Natural killer cell (primary cell): Measurements from ENCODE around the gene TMEM114. TPM values are rescaled to one million over a fixed set of nuclear protein-coding genes. Genes with fewer than 3 reads are reported as not detected.

Experiments used
- ATAC-seq, 3 donors: fragments of 150-1000 bp in 2 of 3; fragments of 200-7000 bp in 1 of 3; cut with Tn5 transposase; 1 replicate in 1 of 3; 2 replicates in 2 of 3; pipeline ENCODE4 v1.10.0; 2021; ENCODE audit warnings: mild to moderate bottlenecking in 2 of 3, moderate library complexity in 2 of 3
- DNase-seq, 2 donors: peaks; one replicate each; pipeline versions ENCODE4 v3.0.0 to v3.0.0-alpha.2; 2013 to 2021; ENCODE audit warnings: mixed read lengths in 1 of 2
- H3K27ac ChIP-seq: one replicate; pipeline ENCODE4 v1.5.1; 2013; ENCODE audit warnings: mild to moderate bottlenecking, low read length
- H3K27me3 ChIP-seq: one replicate; pipeline ENCODE4 v1.6.1; 2013; ENCODE audit warnings: low read length; ENCODE audit not compliant: control insufficient read depth, insufficient read depth
- H3K36me3 ChIP-seq: one replicate; pipeline ENCODE4 v1.6.1; 2013; ENCODE audit warnings: low read length; ENCODE audit not compliant: control insufficient read depth, insufficient read depth
- H3K4me1 ChIP-seq: one replicate; pipeline ENCODE4 v1.6.1; 2013; ENCODE audit warnings: low read length; ENCODE audit not compliant: control insufficient read depth, insufficient read depth
- H3K4me3 ChIP-seq: one replicate; pipeline ENCODE4 v1.5.1; 2013; ENCODE audit warnings: low read length
- H3K9me3 ChIP-seq: one replicate; pipeline ENCODE4 v1.6.1; 2013; ENCODE audit warnings: low read length; ENCODE audit not compliant: control insufficient read depth, insufficient read depth
- H3K27ac Mint-ChIP-seq, 2 donors: one replicate each; pipeline ENCODE4 v1.8.0; 2022; ENCODE audit warnings: mild to moderate bottlenecking in 2 of 2, mixed read lengths in 2 of 2, moderate library complexity in 1 of 2
- H3K27me3 Mint-ChIP-seq, 2 donors: one replicate each; pipeline ENCODE4 v1.8.0; 2022; ENCODE audit warnings: low read depth in 2 of 2, mixed read lengths in 2 of 2
- H3K36me3 Mint-ChIP-seq: one replicate; pipeline ENCODE4 v1.8.0; 2022; ENCODE audit warnings: mixed read lengths
- H3K4me1 Mint-ChIP-seq, 2 donors: one replicate each; pipeline ENCODE4 v1.8.0; 2022; ENCODE audit warnings: mixed read lengths in 2 of 2
- H3K4me3 Mint-ChIP-seq: one replicate; pipeline ENCODE4 v1.8.0; 2022; ENCODE audit warnings: mild to moderate bottlenecking, moderate library complexity, mixed read lengths
- H3K9me3 Mint-ChIP-seq, 2 donors: one replicate each; pipeline ENCODE4 v1.8.0; 2022; ENCODE audit warnings: mixed read lengths in 2 of 2
- WGBS: methylation state at CpG from one replicate; pipeline ENCODE4 v1.1.7; 2013; ENCODE audit warnings: missing lambda C conversion rate; ENCODE audit not compliant: insufficient coverage; 5-methylcytosine and 5-hydroxymethylcytosine counted together
- intact Hi-C: fragments of 100-400 bp; cut with micrococcal nuclease; formaldehyde crosslinking; loops from one replicate; pipeline ENCODE4 v1.14.2; 2022
- total RNA-seq, 4 donors: library from RNA; stranded (reverse); fragments of 120-200 nt in 1 of 4; gene quantifications; one replicate each; pipeline versions ENCODE4 v1.2.3 to v1.2.4, GENCODE V29; 2013 to 2022
- TF ChIP-seq, protein P1 (sequence below): fragments of 200-600 bp; IDR thresholded peaks from one replicate; pipeline ENCODE4 v1.8.0; 2022; ENCODE audit warnings: antibody characterized with exemption

The TMEM114 gene
- total RNA-seq, 3 donors from 2014 or later (not counting 1 experiment from before 2014, with no cell fraction given), result not detected

GRCh38 chr16:8568231-8568617, 22.1 kb downstream of the TMEM114 start:
- Histone ChIP-seq H3K9me3 (no peaks in the 10 kb centered on the region), H3K4me1 (peaks cover 6% of the 10 kb centered on the region), H3K27ac (no peak overlapping the region), H3K27me3 (no peaks in the 10 kb centered on the region), H3K36me3 (no peaks in the 10 kb centered on the region), H3K4me3 (no peak overlapping the region)
- no peaks in the 10 kb centered on the region for H3K4me1 Mint-ChIP-seq
- no peak overlapping the region for H3K4me3 Mint-ChIP-seq
- intact Hi-C loops, result loop anchor here (5.0 to 10.0 kb wide), 3 partner anchors 227 to 1614 kb away; partner anchors contain the start of genes GRIN2A, PMM2 and TMEM186
- H3K27me3 Mint-ChIP-seq, result peaks cover 0 to 8% of the 10 kb centered on the region in 2 donors
- TF ChIP-seq, protein P1, sequence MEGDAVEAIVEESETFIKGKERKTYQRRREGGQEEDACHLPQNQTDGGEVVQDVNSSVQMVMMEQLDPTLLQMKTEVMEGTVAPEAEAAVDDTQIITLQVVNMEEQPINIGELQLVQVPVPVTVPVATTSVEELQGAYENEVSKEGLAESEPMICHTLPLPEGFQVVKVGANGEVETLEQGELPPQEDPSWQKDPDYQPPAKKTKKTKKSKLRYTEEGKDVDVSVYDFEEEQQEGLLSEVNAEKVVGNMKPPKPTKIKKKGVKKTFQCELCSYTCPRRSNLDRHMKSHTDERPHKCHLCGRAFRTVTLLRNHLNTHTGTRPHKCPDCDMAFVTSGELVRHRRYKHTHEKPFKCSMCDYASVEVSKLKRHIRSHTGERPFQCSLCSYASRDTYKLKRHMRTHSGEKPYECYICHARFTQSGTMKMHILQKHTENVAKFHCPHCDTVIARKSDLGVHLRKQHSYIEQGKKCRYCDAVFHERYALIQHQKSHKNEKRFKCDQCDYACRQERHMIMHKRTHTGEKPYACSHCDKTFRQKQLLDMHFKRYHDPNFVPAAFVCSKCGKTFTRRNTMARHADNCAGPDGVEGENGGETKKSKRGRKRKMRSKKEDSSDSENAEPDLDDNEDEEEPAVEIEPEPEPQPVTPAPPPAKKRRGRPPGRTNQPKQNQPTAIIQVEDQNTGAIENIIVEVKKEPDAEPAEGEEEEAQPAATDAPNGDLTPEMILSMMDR, result no peak
- ATAC-seq (no peak), DNase-seq (peak in 1 of 2 donors; percentile 10)
- H3K27ac Mint-ChIP-seq, result no peak overlapping the region
- no peaks in the 10 kb centered on the region for H3K36me3 Mint-ChIP-seq
- no peaks in the 10 kb centered on the region for H3K9me3 Mint-ChIP-seq
- 90% methylated on average over 6 of the region's 6 CpGs for WGBS

DNA sequence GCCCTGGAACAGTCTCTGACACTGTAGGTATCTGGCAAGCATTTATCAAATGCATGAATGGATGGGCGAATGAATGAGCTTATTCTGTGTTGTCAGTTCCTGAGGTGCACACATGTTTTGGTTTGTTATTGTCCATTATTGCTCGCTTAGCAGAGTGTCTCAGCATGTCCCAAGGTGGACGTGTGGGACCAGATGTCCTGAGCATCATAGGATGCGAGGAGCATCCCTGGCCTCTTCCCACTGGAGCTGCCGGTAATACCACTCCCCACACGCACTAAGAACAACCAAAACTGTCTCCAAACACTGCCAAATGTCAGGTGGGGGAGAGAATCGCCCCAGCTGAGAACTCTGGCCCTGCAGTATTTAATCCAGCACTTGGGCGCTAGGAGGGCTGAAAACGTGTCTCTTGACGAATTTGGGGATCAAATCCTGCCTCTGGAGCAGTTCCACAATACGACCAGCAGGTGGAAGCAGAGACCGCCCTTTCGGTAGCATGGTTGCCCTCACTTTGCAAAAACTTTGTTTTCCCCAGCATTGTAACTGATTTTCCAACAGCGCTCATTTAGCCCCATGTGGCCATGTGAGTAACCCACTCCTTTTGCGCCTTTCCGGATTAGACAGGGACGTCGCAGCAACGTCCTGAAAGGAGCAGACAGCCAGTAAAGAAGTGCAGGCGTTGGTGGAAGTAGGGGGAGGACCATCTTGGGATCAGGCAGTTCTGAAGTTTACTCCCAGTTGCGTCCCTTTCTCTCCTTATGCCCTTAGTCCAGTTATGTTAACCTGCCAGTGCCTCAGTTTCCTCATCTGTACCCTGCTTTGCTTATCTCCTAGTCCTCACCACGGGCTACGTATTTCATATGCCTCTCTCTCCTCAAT, 22.7 kb downstream of the TMEM114 start:
- ATAC-seq (peak; percentile 92 to 95 (median 95)), DNase-seq (peak; percentile 65 to 89)
- Mint-ChIP-seq H3K36me3 (no peaks in the 10 kb centered on the region), H3K27me3 (peaks cover 0 to 5% of the 10 kb centered on the region in 2 donors), H3K4me1 (no peaks in the 10 kb centered on the region), H3K27ac (no peak overlapping the region), H3K4me3 (no peak overlapping the region), H3K9me3 (no peaks in the 10 kb centered on the region)
- no peaks in the 10 kb centered on the region for H3K9me3 ChIP-seq
- H3K4me1 ChIP-seq, result peaks cover 6% of the 10 kb centered on the region
- H3K27ac ChIP-seq, result no peak overlapping the region
- no peaks in the 10 kb centered on the region for H3K27me3 ChIP-seq
- 25% methylated on average over 23 of the region's 23 CpGs for WGBS
- no peak overlapping the region for H3K4me3 ChIP-seq
- intact Hi-C loops, result loop anchor here (1.0 to 10.0 kb wide), 5 partner anchors 227 to 1615 kb away; partner anchors contain the start of genes GRIN2A, PMM2 and TMEM186
- no peaks in the 10 kb centered on the region for H3K36me3 ChIP-seq
- TF ChIP-seq, protein P1, result peak; percentile 96

DNA sequence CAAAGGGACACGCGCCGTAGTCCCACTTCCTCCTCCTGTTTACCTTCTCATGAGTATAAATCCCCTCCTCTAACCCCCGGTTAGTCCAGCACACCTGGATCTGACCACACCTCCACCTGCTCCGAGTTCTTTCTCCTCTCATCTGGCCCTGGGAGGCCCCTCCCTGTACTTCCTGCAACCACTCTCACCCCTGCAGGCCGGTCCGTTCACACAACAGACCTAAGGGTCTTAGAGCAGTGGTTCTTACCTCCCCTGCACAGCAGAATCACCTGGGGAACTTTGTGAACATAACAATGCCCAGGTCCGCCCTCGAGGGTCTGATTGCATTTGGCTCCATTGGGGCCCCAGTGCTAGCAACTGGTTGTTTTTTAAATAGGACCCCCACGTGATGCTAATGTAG, 24.8 kb downstream of the TMEM114 start:
- DNase-seq, result no peak
- H3K9me3 ChIP-seq, result no peaks in the 10 kb centered on the region
- no peak overlapping the region for H3K4me3 ChIP-seq
- no peak overlapping the region for H3K27ac ChIP-seq
- intact Hi-C loops, result loop anchor here (5.0 to 10.0 kb wide), 3 partner anchors 229 to 1617 kb away; partner anchors contain the start of genes GRIN2A, PMM2 and TMEM186
- peaks cover 6% of the 10 kb centered on the region for H3K4me1 ChIP-seq
- no peaks in the 10 kb centered on the region for H3K27me3 ChIP-seq
- WGBS, result 6% methylated on average over 10 of the region's 10 CpGs
- H3K4me1 Mint-ChIP-seq, result no peaks in the 10 kb centered on the region
- no peaks in the 10 kb centered on the region for H3K36me3 Mint-ChIP-seq
- no peak overlapping the region for H3K4me3 Mint-ChIP-seq
- no peaks in the 10 kb centered on the region for H3K36me3 ChIP-seq
- ATAC-seq, result peak in 1 of 3 donors; percentile 17
- H3K9me3 Mint-ChIP-seq, result no peaks in the 10 kb centered on the region
- H3K27me3 Mint-ChIP-seq, result no peaks in the 10 kb centered on the region
- TF ChIP-seq, protein P1, result no peak
- no peak overlapping the region for H3K27ac Mint-ChIP-seq
